ENCODE results near the gene PCYT1B.

GRCh38 chrX:24646006-24646405 lies 1.1 kb downstream of the PCYT1B start:
- TF ChIP-seq CTCF (IDR thresholded peaks at IDR 0.05), result no peak
- TF ChIP-seq ZFX (IDR thresholded peaks at IDR 0.05; ENCODE audit: borderline replicate concordance), result no peak
